HepG2 (cell line): ENCODE measurements around the gene USP14. TPM values are rescaled to one million over a fixed set of nuclear protein-coding genes. Genes with fewer than 3 reads are reported as not detected.

Experiments
- ATAC-seq: fragments of 200-7000 bp; cut with Tn5 transposase; 3 replicates; pipeline ENCODE4 v1.9.1; 2020; ENCODE audit warnings: mild to moderate bottlenecking, moderate library complexity
- BruUV-seq: library from RNA; stranded (reverse); fragments of 400-500 nt; replicated peaks from 2 replicates; lab custom pipeline; 2021; lab: Mats Ljungman, UMichigan
- CTCF ChIA-PET: fragments of 300-600 bp; formaldehyde crosslinking; extraction: SDS; loops from one replicate; lab custom pipeline; 2021; ENCODE audit warnings: low total read pairs, inconsistent platforms, low intra/inter-chr PET ratio; lab: Yijun Ruan, JAX
- POLR2A ChIA-PET: fragments of 350-600 bp; sonication (Branson Sonifier 250); formaldehyde crosslinking; loops from one replicate; lab custom pipeline; 2020; ENCODE audit warnings: antibody characterized with exemption, inconsistent platforms; lab: Yijun Ruan, JAX
- DNase-seq: peaks from one replicate; pipeline ENCODE4 v3.0.0-alpha.2; 2015; ENCODE audit warnings: low spot score
- FAIRE-seq: peaks from 3 replicates; lab custom pipeline; 2011; peaks lifted over from hg19 to GRCh38; lab: Jason Lieb, UNC
- H2AFZ ChIP-seq: one replicate; pipeline ENCODE4 v1.6.1; 2011; ENCODE audit warnings: low read length, inconsistent platforms
- H3K27ac ChIP-seq: fragments of 300-600 bp; 3 replicates; pipeline ENCODE4 v1.8.0; 2011; ENCODE audit warnings: mixed run types, mild to moderate bottlenecking, mixed read lengths, low read length, inconsistent platforms; ENCODE audit not compliant: insufficient read depth; ENCODE audit errors: extremely low read length
- H3K27me3 ChIP-seq, 2 experiments: fragments of 200-600 bp in 1 of 2; 2 replicates in 1 of 2; 3 replicates in 1 of 2; pipeline versions ENCODE4 v1.6.0 to v1.8.0; 2011; ENCODE audit warnings: low read length in 2 of 2, mild to moderate bottlenecking in 2 of 2, moderate library complexity in 2 of 2, inconsistent platforms in 1 of 2; ENCODE audit not compliant: insufficient read depth in 2 of 2, control insufficient read depth in 1 of 2
- H3K36me3 ChIP-seq, 2 experiments: fragments of 200-600 bp in 1 of 2; replicated peaks in 1 of 2; 2 replicates in 1 of 2; 3 replicates in 1 of 2; pipeline versions ENCODE4 v1.5.1 to v1.8.0; 2011; ENCODE audit warnings: low read length in 2 of 2, inconsistent platforms in 1 of 2; ENCODE audit not compliant: insufficient read depth in 2 of 2, control insufficient read depth in 1 of 2
- H3K4me1 ChIP-seq: 2 replicates; pipeline ENCODE4 v1.5.1; 2012; ENCODE audit warnings: low read length, inconsistent platforms; ENCODE audit not compliant: insufficient read depth
- H3K4me2 ChIP-seq: 2 replicates; pipeline ENCODE4 v1.6.0; 2011; ENCODE audit warnings: low read depth, low read length, inconsistent platforms
- H3K4me3 ChIP-seq, 3 experiments: fragments of 200-600 bp in 1 of 3; sonication (generic), shearing (Covaris generic) in 1 of 3; replicated peaks in 1 of 3; 2 replicates each; pipeline ENCODE4 v1.5.1; 2011 to 2016; ENCODE audit warnings: low read length in 3 of 3, inconsistent platforms in 2 of 3, low read depth in 2 of 3, mild to moderate bottlenecking in 2 of 3, control low read depth in 1 of 3, mixed read lengths in 1 of 3; ENCODE audit not compliant: insufficient read depth in 1 of 3
- H3K79me2 ChIP-seq: one replicate; pipeline ENCODE4 v1.6.1; 2011; ENCODE audit warnings: low read length, inconsistent platforms; ENCODE audit not compliant: insufficient read depth
- H3K9ac ChIP-seq: 2 replicates; pipeline ENCODE4 v1.6.0; 2011; ENCODE audit warnings: mild to moderate bottlenecking, low read depth, low read length, inconsistent platforms; ENCODE audit not compliant: insufficient read depth
- H3K9me3 ChIP-seq: 2 replicates; pipeline ENCODE4 v1.5.1; 2012; ENCODE audit warnings: mild to moderate bottlenecking, low read length
- H4K20me1 ChIP-seq: 2 replicates; pipeline ENCODE4 v1.6.0; 2011; ENCODE audit warnings: inconsistent platforms, mild to moderate bottlenecking, low read length, moderate library complexity; ENCODE audit not compliant: insufficient read depth
- DMAP1 ChIP-seq: IDR thresholded peaks from 2 replicates; pipeline ENCODE4 v1.6.1; 2016
- HES4 ChIP-seq: sonication (generic); formaldehyde crosslinking; IDR thresholded peaks from 2 replicates; pipeline ENCODE4 v1.9.0; 2021; ENCODE audit warnings: mild to moderate bottlenecking, missing genetic modification reagents, borderline replicate concordance
- MYC ChIP-seq: sonication (generic); formaldehyde crosslinking; IDR thresholded peaks from 2 replicates; pipeline ENCODE4 v1.9.0; 2021; ENCODE audit warnings: missing genetic modification reagents, borderline replicate concordance
- NR2F2 ChIP-seq: IDR thresholded peaks from 2 replicates; pipeline ENCODE4 v1.6.1; 2012; ENCODE audit warnings: low read depth, inconsistent platforms, borderline replicate concordance
- RFXAP ChIP-seq: sonication (generic); formaldehyde crosslinking; IDR thresholded peaks from 2 replicates; pipeline ENCODE4 v1.4.0; 2020; ENCODE audit warnings: missing genetic modification reagents, borderline replicate concordance
- SUZ12 ChIP-seq: fragments of 150-350 bp; IDR thresholded peaks from 2 replicates; pipeline ENCODE4 v1.6.1; 2014; ENCODE audit warnings: low read depth, low read length
- ZNF160 ChIP-seq: sonication (generic); formaldehyde crosslinking; IDR thresholded peaks from 2 replicates; pipeline ENCODE4 v1.8.0; 2022; ENCODE audit warnings: mild to moderate bottlenecking, inconsistent platforms, missing genetic modification reagents
- ZSCAN20 ChIP-seq: sonication (generic); formaldehyde crosslinking; IDR thresholded peaks from 2 replicates; pipeline ENCODE4 v1.4.0; 2020; ENCODE audit warnings: missing genetic modification reagents, mild to moderate bottlenecking, borderline replicate concordance
- in situ Hi-C: cut with HindIII; loops from 2 replicates; pipeline ENCODE4 v1.10.0; 2017; ENCODE audit warnings: low pct_unique_long_range_greater_than_20kb; ENCODE audit not compliant: extremely low pct_ligation_motif_present
- intact Hi-C: fragments of 100-400 bp; cut with micrococcal nuclease; formaldehyde crosslinking; loops from one replicate; pipeline ENCODE4 v1.10.0; 2022; ENCODE audit not compliant: unreplicated experiment
- polyA plus RNA-seq, 8 experiments: library from polyadenylated mRNA; depleted of rRNA in 3 of 8; stranded (reverse) in 7 of 8; unstranded in 1 of 8; fragments of >200 nt; fragmentation: Illumina TruSeq in 4 of 8; extraction: Trizol in 4 of 8; gene quantifications; 2 replicates each; pipeline versions ENCODE4 v1.2.1 to v1.2.3, GENCODE V29; 2011 to 2016; ENCODE audit warnings: low read depth in 4 of 8, missing spikeins in 1 of 8, mixed read lengths in 1 of 8; ENCODE audit not compliant: insufficient read depth in 1 of 8
- total RNA-seq, 5 experiments: library from RNA; depleted of rRNA; stranded (reverse); fragments of >200 nt; fragmentation: Illumina TruSeq; extraction: Trizol; gene quantifications; 2 replicates each; pipeline ENCODE4 v1.2.3, GENCODE V29; 2016; ENCODE audit warnings: low read depth in 1 of 5
- TF ChIP-seq, protein P1 (sequence below): sonication (generic); formaldehyde crosslinking; IDR thresholded peaks from 2 replicates; pipeline ENCODE4 v1.4.0; 2020; ENCODE audit warnings: missing genetic modification reagents
- TF ChIP-seq, protein P2 (sequence below): sonication (generic); formaldehyde crosslinking; IDR thresholded peaks from 2 replicates; pipeline ENCODE4 v1.8.0; 2022; ENCODE audit warnings: mild to moderate bottlenecking, missing genetic modification reagents, moderate library complexity
- TF ChIP-seq, protein P3 (sequence below): sonication (generic); formaldehyde crosslinking; IDR thresholded peaks from 2 replicates; pipeline ENCODE4 v1.4.0; 2020; ENCODE audit warnings: missing genetic modification reagents, borderline replicate concordance

Gene USP14
- total and polyA plus RNA-seq, 2 of the 13 experiments (the other 11 are each of a cell fraction or from before 2014, with no cell fraction given) = 14.7 to 16.6 TPM

DNA sequence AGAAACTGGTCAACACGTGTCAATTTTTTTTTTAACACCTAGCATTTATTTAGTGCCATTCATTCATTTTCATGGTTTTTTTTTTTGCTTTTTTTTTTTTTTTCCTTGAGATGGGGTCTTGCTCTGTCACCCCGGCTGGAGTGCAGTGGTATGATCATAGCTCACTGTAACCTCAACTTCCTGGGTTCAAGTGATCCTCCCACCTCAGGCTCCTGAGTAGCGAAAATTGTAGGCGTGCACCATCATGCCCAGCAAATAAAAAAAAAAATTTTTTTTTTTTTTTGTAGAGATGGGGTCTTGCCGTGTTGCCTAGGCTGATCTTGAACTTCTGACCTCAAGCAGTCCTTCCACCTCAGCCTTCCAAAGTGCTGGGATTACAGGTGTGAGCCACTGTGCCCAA lies 21.1 kb downstream of the USP14 start (continued):
- TF ChIP-seq, protein P1, sequence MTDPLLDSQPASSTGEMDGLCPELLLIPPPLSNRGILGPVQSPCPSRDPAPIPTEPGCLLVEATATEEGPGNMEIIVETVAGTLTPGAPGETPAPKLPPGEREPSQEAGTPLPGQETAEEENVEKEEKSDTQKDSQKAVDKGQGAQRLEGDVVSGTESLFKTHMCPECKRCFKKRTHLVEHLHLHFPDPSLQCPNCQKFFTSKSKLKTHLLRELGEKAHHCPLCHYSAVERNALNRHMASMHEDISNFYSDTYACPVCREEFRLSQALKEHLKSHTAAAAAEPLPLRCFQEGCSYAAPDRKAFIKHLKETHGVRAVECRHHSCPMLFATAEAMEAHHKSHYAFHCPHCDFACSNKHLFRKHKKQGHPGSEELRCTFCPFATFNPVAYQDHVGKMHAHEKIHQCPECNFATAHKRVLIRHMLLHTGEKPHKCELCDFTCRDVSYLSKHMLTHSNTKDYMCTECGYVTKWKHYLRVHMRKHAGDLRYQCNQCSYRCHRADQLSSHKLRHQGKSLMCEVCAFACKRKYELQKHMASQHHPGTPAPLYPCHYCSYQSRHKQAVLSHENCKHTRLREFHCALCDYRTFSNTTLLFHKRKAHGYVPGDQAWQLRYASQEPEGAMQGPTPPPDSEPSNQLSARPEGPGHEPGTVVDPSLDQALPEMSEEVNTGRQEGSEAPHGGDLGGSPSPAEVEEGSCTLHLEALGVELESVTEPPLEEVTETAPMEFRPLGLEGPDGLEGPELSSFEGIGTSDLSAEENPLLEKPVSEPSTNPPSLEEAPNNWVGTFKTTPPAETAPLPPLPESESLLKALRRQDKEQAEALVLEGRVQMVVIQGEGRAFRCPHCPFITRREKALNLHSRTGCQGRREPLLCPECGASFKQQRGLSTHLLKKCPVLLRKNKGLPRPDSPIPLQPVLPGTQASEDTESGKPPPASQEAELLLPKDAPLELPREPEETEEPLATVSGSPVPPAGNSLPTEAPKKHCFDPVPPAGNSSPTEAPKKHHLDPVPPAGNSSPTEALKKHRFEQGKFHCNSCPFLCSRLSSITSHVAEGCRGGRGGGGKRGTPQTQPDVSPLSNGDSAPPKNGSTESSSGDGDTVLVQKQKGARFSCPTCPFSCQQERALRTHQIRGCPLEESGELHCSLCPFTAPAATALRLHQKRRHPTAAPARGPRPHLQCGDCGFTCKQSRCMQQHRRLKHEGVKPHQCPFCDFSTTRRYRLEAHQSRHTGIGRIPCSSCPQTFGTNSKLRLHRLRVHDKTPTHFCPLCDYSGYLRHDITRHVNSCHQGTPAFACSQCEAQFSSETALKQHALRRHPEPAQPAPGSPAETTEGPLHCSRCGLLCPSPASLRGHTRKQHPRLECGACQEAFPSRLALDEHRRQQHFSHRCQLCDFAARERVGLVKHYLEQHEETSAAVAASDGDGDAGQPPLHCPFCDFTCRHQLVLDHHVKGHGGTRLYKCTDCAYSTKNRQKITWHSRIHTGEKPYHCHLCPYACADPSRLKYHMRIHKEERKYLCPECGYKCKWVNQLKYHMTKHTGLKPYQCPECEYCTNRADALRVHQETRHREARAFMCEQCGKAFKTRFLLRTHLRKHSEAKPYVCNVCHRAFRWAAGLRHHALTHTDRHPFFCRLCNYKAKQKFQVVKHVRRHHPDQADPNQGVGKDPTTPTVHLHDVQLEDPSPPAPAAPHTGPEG (CRISPR knock-in tag) = no peak
- TF ChIP-seq NR2F2 (no peak), HES4 (CRISPR knock-in tag) (no peak), SUZ12 (no peak)

DNA sequence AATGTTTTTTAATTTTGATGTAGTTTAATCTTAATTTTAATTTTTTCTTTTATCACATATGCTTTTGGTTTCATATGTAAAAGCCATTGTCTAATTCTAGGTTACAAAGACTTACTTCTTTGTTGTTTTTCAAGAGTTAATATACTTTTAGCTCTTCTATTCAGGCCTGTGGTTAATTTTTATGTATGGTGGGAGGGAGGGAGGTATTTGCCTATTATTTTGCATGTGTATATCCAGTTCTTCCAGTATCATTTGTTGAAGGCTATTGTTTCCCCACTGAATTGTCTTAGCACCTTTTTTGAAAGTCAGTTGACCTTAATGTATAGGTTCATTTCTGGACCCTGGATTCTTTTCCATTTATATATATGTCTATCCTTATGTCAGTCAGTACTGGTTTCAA lies 23.4 kb downstream of the USP14 start:
- peaks cover 5 to 50% of the 10 kb centered on the region in 2 experiments for H3K36me3 ChIP-seq
- H3K4me2 ChIP-seq = no peak overlapping the region
- ChIA-PET POLR2A (no interaction called here), CTCF (no interaction called here)
- no peaks in the 10 kb centered on the region for H3K27me3 ChIP-seq
- H3K9ac ChIP-seq = no peak overlapping the region
- DNase-seq = no peak
- H4K20me1 ChIP-seq = no peaks in the 10 kb centered on the region
- no peak overlapping the region for H3K27ac ChIP-seq
- intact Hi-C loops = no loop called here
- peaks cover 14% of the 10 kb centered on the region for H3K79me2 ChIP-seq
- no peaks in the 10 kb centered on the region for H3K9me3 ChIP-seq
- in situ Hi-C loops = no loop called here
- no peaks in the 10 kb centered on the region for H3K4me1 ChIP-seq
- BruUV-seq = no TSS peak
- ATAC-seq = no peak
- no peak overlapping the region for H2AFZ ChIP-seq
- no peak for TF ChIP-seq MYC (CRISPR knock-in tag)
- no peak for TF ChIP-seq ZSCAN20 (CRISPR knock-in tag)
- TF ChIP-seq DMAP1 (CRISPR knock-in tag) = no peak
- no peak for TF ChIP-seq RFXAP
- TF ChIP-seq, protein P2, sequence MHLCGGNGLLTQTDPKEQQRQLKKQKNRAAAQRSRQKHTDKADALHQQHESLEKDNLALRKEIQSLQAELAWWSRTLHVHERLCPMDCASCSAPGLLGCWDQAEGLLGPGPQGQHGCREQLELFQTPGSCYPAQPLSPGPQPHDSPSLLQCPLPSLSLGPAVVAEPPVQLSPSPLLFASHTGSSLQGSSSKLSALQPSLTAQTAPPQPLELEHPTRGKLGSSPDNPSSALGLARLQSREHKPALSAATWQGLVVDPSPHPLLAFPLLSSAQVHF (CRISPR knock-in tag) = no peak
- TF ChIP-seq, protein P3, sequence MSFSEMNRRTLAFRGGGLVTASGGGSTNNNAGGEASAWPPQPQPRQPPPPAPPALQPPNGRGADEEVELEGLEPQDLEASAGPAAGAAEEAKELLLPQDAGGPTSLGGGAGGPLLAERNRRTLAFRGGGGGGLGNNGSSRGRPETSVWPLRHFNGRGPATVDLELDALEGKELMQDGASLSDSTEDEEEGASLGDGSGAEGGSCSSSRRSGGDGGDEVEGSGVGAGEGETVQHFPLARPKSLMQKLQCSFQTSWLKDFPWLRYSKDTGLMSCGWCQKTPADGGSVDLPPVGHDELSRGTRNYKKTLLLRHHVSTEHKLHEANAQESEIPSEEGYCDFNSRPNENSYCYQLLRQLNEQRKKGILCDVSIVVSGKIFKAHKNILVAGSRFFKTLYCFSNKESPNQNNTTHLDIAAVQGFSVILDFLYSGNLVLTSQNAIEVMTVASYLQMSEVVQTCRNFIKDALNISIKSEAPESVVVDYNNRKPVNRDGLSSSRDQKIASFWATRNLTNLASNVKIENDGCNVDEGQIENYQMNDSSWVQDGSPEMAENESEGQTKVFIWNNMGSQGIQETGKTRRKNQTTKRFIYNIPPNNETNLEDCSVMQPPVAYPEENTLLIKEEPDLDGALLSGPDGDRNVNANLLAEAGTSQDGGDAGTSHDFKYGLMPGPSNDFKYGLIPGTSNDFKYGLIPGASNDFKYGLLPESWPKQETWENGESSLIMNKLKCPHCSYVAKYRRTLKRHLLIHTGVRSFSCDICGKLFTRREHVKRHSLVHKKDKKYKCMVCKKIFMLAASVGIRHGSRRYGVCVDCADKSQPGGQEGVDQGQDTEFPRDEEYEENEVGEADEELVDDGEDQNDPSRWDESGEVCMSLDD (CRISPR knock-in tag) = no peak
- TF ChIP-seq ZNF160 (CRISPR knock-in tag) = no peak
- FAIRE-seq = no peak
- no peak overlapping the region for H3K4me3 ChIP-seq
